Myocyte (in vitro differentiated cells): Measurements from ENCODE around the gene LENEP. TPM values are rescaled to one million over a fixed set of nuclear protein-coding genes. Genes with fewer than 3 reads are reported as not detected.
"Not testable (repeated sequence)": the region's sequence is repeated elsewhere in the genome, so short reads cannot be mapped to it uniquely, and the experiment has no call there.

Experiments used
- DNase-seq: peaks from one replicate; pipeline ENCODE4 v3.0.0-alpha.2; 2012; ENCODE audit warnings: low read depth
- total RNA-seq: library from RNA; depleted of rRNA; stranded (reverse); fragments of >200 nt; gene quantifications from 2 replicates; pipeline ENCODE4 v1.2.3, GENCODE V29; 2014

The LENEP gene
- total RNA-seq, 1 donor from 2014 or later, result not detected

- peak; percentile 98 for DNase-seq
These were observed 18.5 kb upstream of the LENEP start for GRCh38 chr1:154974808-154975408.

GRCh38 chr1:154975409-154976059 is 17.9 kb upstream of the LENEP start:
- peak; percentile 63 for DNase-seq

- DNase-seq, result not testable (repeated sequence)
These were observed 15.6 kb upstream of the LENEP start for GRCh38 chr1:154977762-154978161.

- no peak for DNase-seq
These were observed 15.0 kb upstream of the LENEP start for GRCh38 chr1:154978360-154978759.

GRCh38 chr1:154982341-154982740 is 11.0 kb upstream of the LENEP start:
- DNase-seq, result no peak

GRCh38 chr1:154982897-154983648 is 10.3 kb upstream of the LENEP start, which contains the start of gene FLAD1:
Gene FLAD1 (plus strand): TSS chr1:154983344. CDS start chr1:154983695, 351 bp downstream.
- peak; percentile 100 for DNase-seq

- DNase-seq, result no peak
These were observed 9.5 kb upstream of the LENEP start for GRCh38 chr1:154983776-154984466.

- not testable (repeated sequence) for DNase-seq
These were observed 6.7 kb upstream of the LENEP start for GRCh38 chr1:154986736-154987135.

GRCh38 chr1:154987326-154987725 is 6.1 kb upstream of the LENEP start:
- no peak for DNase-seq

- DNase-seq, result no peak
These were observed 5.1 kb upstream of the LENEP start for GRCh38 chr1:154988058-154988954.

GRCh38 chr1:154989195-154989860 is 4.1 kb upstream of the LENEP start:
- no peak for DNase-seq

GRCh38 chr1:154990276-154990675 is 3.1 kb upstream of the LENEP start:
- DNase-seq, result no peak

GRCh38 chr1:154992721-154993571 is 440 bp upstream of the LENEP start:
- no peak for DNase-seq

GRCh38 chr1:154994269-154994587 is 842 bp downstream of the LENEP start:
- DNase-seq, result no peak

- no peak for DNase-seq
These were observed 1.2 kb downstream of the LENEP start for GRCh38 chr1:154994591-154994990.

GRCh38 chr1:154995301-154995983 is 2.1 kb downstream of the LENEP start:
- peak; percentile 74 for DNase-seq

- no peak for DNase-seq
These were observed 3.7 kb downstream of the LENEP start for GRCh38 chr1:154996966-154997701.

- DNase-seq, result no peak
These were observed 4.9 kb downstream of the LENEP start for GRCh38 chr1:154998201-154998780.
